IMR-90 (cell line): ENCODE results near the gene UBD. TPM values are rescaled to one million over a fixed set of nuclear protein-coding genes. Genes with fewer than 3 reads are reported as not detected.
A peak's percentile ranks its signal among the peaks of the same experiment; 100 is the strongest.

Source experiments
- ATAC-seq: fragments of 200-7000 bp; cut with Tn5 transposase; 2 replicates; pipeline ENCODE4 v1.9.1; 2020; ENCODE audit warnings: low read depth, mild to moderate bottlenecking, moderate library complexity
- BruUV-seq: library from RNA; stranded (reverse); fragments of 400-500 nt; replicated peaks from 2 replicates; lab custom pipeline; 2021; lab: Mats Ljungman, UMichigan
- CTCF ChIA-PET: fragments of 300-600 bp; formaldehyde crosslinking; extraction: SDS; loops from one replicate; lab custom pipeline; 2021; ENCODE audit warnings: antibody characterized with exemption; lab: Yijun Ruan, JAX
- POLR2A ChIA-PET: fragments of 300-600 bp; sonication (Branson Sonifier 250); formaldehyde crosslinking; loops from one replicate; lab custom pipeline; 2022; ENCODE audit warnings: antibody characterized with exemption; ENCODE audit not compliant: unreplicated experiment; lab: Charles Lee
- DNase-seq: peaks from one replicate; pipeline ENCODE4 v3.0.0; 2013
- H2AFZ ChIP-seq: replicated peaks from 2 replicates; pipeline ENCODE3; 2013; ENCODE audit warnings: low read length, mild to moderate bottlenecking; ENCODE audit not compliant: poor library complexity
- H2AK5ac ChIP-seq: 2 replicates; pipeline ENCODE4 v1.6.1; 2013; ENCODE audit warnings: low read depth, low read length, inconsistent platforms
- H2AK9ac ChIP-seq: replicated peaks from 2 replicates; pipeline ENCODE3; 2013; ENCODE audit warnings: mild to moderate bottlenecking, low read depth, low read length, moderate library complexity; ENCODE audit not compliant: poor library complexity
- H2BK120ac ChIP-seq: 2 replicates; pipeline ENCODE4 v1.6.1; 2013; ENCODE audit warnings: low read depth, low read length, inconsistent platforms
- H2BK15ac ChIP-seq: 3 replicates; pipeline ENCODE4 v1.6.1; 2013; ENCODE audit warnings: low read depth, low read length, inconsistent platforms
- H2BK20ac ChIP-seq: 2 replicates; pipeline ENCODE4 v1.6.1; 2013; ENCODE audit warnings: low read depth, mild to moderate bottlenecking, inconsistent platforms, low read length, moderate library complexity
- H2BK5ac ChIP-seq: 2 replicates; pipeline ENCODE4 v1.6.1; 2013; ENCODE audit warnings: mild to moderate bottlenecking, low read depth, low read length, inconsistent platforms; ENCODE audit not compliant: poor library complexity, severe bottlenecking
- H3K14ac ChIP-seq: replicated peaks from 2 replicates; pipeline ENCODE4 v1.6.1; 2013; ENCODE audit warnings: low read depth, low read length, inconsistent platforms
- H3K18ac ChIP-seq: 2 replicates; pipeline ENCODE4 v1.6.1; 2013; ENCODE audit warnings: low read depth, low read length, control low read depth
- H3K23ac ChIP-seq: 2 replicates; pipeline ENCODE4 v1.6.1; 2013; ENCODE audit warnings: low read depth, low read length, inconsistent platforms
- H3K27ac ChIP-seq: 2 replicates; pipeline ENCODE4 v1.5.1; 2013; ENCODE audit warnings: mild to moderate bottlenecking, control low read depth, low read length; ENCODE audit not compliant: insufficient read depth
- H3K27me3 ChIP-seq: 2 replicates; pipeline ENCODE4 v1.6.1; 2013; ENCODE audit warnings: low read length; ENCODE audit not compliant: control insufficient read depth, insufficient read depth
- H3K36me3 ChIP-seq: 2 replicates; pipeline ENCODE4 v1.6.1; 2013; ENCODE audit warnings: low read length, mixed read lengths; ENCODE audit not compliant: control insufficient read depth, insufficient read depth
- H3K4ac ChIP-seq: 2 replicates; pipeline ENCODE4 v1.6.1; 2013; ENCODE audit warnings: low read depth, low read length, inconsistent platforms
- H3K4me1 ChIP-seq: 2 replicates; pipeline ENCODE4 v1.6.1; 2013; ENCODE audit warnings: low read length, mixed read lengths; ENCODE audit not compliant: control insufficient read depth, insufficient read depth
- H3K4me2 ChIP-seq: 2 replicates; pipeline ENCODE4 v1.6.1; 2013; ENCODE audit warnings: low read depth, mild to moderate bottlenecking, control low read depth, low read length, moderate library complexity
- H3K4me3 ChIP-seq: 2 replicates; pipeline ENCODE4 v1.5.1; 2013; ENCODE audit warnings: low read depth, mild to moderate bottlenecking, control low read depth, low read length, moderate library complexity; ENCODE audit not compliant: insufficient read depth
- H3K56ac ChIP-seq: 2 replicates; pipeline ENCODE4 v1.6.1; 2013; ENCODE audit warnings: low read length, inconsistent platforms; ENCODE audit not compliant: insufficient read depth; ENCODE audit errors: extremely low read depth
- H3K79me1 ChIP-seq, 2 experiments: 2 replicates each; pipeline ENCODE4 v1.6.1; 2013; ENCODE audit warnings: low read length in 2 of 2, inconsistent platforms in 1 of 2, low read depth in 1 of 2
- H3K9ac ChIP-seq: 2 replicates; pipeline ENCODE4 v1.6.1; 2013; ENCODE audit warnings: low read depth, low read length, control low read depth
- H3K9me1 ChIP-seq: 2 replicates; pipeline ENCODE4 v1.6.1; 2013; ENCODE audit warnings: low read length, inconsistent platforms; ENCODE audit not compliant: insufficient read depth
- H3K9me3 ChIP-seq: 2 replicates; pipeline ENCODE4 v1.6.1; 2013; ENCODE audit warnings: low read length; ENCODE audit not compliant: control insufficient read depth, insufficient read depth
- H4K20me1 ChIP-seq: 2 replicates; pipeline ENCODE4 v1.6.1; 2013; ENCODE audit warnings: low read length, inconsistent platforms; ENCODE audit not compliant: insufficient read depth
- H4K5ac ChIP-seq: 2 replicates; pipeline ENCODE4 v1.6.1; 2013; ENCODE audit warnings: mild to moderate bottlenecking, low read depth, low read length, control low read depth
- H4K8ac ChIP-seq, 2 experiments: 2 replicates each; pipeline ENCODE4 v1.6.1; 2013; ENCODE audit warnings: low read depth in 2 of 2, low read length in 2 of 2, control low read depth in 1 of 2, inconsistent platforms in 1 of 2
- H4K91ac ChIP-seq: 2 replicates; pipeline ENCODE4 v1.6.1; 2013; ENCODE audit warnings: low read depth, low read length, inconsistent platforms; ENCODE audit not compliant: insufficient read depth
- ELK1 ChIP-seq: fragments of 150-350 bp; IDR thresholded peaks from 2 replicates; pipeline ENCODE4 v1.6.1; 2016; ENCODE audit warnings: low read depth, mild to moderate bottlenecking, low read length, moderate library complexity, borderline replicate concordance
- whole genome bisulfite sequencing, 2 experiments: methylation state at CpG; one replicate each; pipeline versions ENCODE4 v1.1.5 to v1.1.7; 2013; ENCODE audit warnings: missing lambda C conversion rate in 2 of 2; ENCODE audit not compliant: insufficient read length in 1 of 2; ENCODE audit errors: extremely low coverage in 2 of 2; 5-methylcytosine and 5-hydroxymethylcytosine counted together
- dilution Hi-C: fragments of 300-500 bp; cut with HindIII; formaldehyde crosslinking; loops from one replicate; pipeline ENCODE4 v1.14.3; 2018; ENCODE audit warnings: low sequenced_read_pairs; ENCODE audit not compliant: unreplicated experiment
- in situ Hi-C: fragments of 300-500 bp; cut with MboI; formaldehyde crosslinking; loops from 3 replicates; pipeline ENCODE4 v1.14.3; 2019; ENCODE audit warnings: low sequenced_read_pairs, inconsistent platforms, mixed read lengths
- intact Hi-C: fragments of 100-400 bp; cut with micrococcal nuclease; formaldehyde crosslinking; loops from 2 replicates; pipeline ENCODE4 v1.10.0; 2022
- polyA plus RNA-seq, 3 experiments: library from polyadenylated mRNA; depleted of rRNA; stranded (reverse); fragments of >200 nt; gene quantifications; 2 replicates each; pipeline ENCODE4 v1.2.3, GENCODE V29; 2012; ENCODE audit warnings: low replicate concordance in 1 of 3
- total RNA-seq: library from RNA; depleted of rRNA; stranded (reverse); fragments of >200 nt; gene quantifications from 2 replicates; pipeline ENCODE4 v1.2.3, GENCODE V29; 2012

Gene UBD
- total and polyA plus RNA-seq, 2 of the 4 experiments (the other 2 are of a cell fraction) = not detected

- no peaks in the 10 kb centered on the region for H3K4me1 ChIP-seq
- H2AK5ac ChIP-seq = no peak overlapping the region
- H4K91ac ChIP-seq = no peak overlapping the region
- H4K8ac ChIP-seq = no peak overlapping the region
- no peaks in the 10 kb centered on the region for H3K9me3 ChIP-seq
- H4K5ac ChIP-seq = no peak overlapping the region
- ATAC-seq (no peak), DNase-seq (peak; percentile 10)
- dilution Hi-C loops = no loop called here
- POLR2A ChIA-PET = no interaction called here
- no peaks in the 10 kb centered on the region for H3K27me3 ChIP-seq
- no peak overlapping the region for H3K14ac ChIP-seq
- H2BK20ac ChIP-seq = no peak overlapping the region
- no peak overlapping the region for H3K27ac ChIP-seq
- no peak overlapping the region for H3K9ac ChIP-seq
- TF ChIP-seq ELK1 = no peak
- BruUV-seq = no TSS peak
- no peak overlapping the region for H3K4me2 ChIP-seq
- H3K79me1 ChIP-seq = no peaks in the 10 kb centered on the region
- H3K9me1 ChIP-seq = no peaks in the 10 kb centered on the region
- H2AK9ac ChIP-seq = no peak overlapping the region
- H2BK15ac ChIP-seq = no peak overlapping the region
- CTCF ChIA-PET = no interaction called here
- intact Hi-C loops = no loop called here
- no peak overlapping the region for H3K56ac ChIP-seq
- WGBS, 2 experiments = no CpG with 5 or more reads among the region's 7 CpGs
- no peak overlapping the region for H2BK120ac ChIP-seq
- H3K36me3 ChIP-seq = no peaks in the 10 kb centered on the region
- no peak overlapping the region for H3K4me3 ChIP-seq
- no peak overlapping the region for H3K23ac ChIP-seq
- no peak overlapping the region for H3K4ac ChIP-seq
- in situ Hi-C loops = no loop called here
- H2AFZ ChIP-seq = no peak overlapping the region
- no peak overlapping the region for H2BK5ac ChIP-seq
- H4K20me1 ChIP-seq = no peaks in the 10 kb centered on the region
- no peak overlapping the region for H3K18ac ChIP-seq
Observed at GRCh38 chr6:29577544-29577943, 18.0 kb upstream of the UBD start.
